Upper lobe of left lung (tissue), 6 donors: ENCODE measurements around the gene SUPT20HL2. TPM values are rescaled to one million over a fixed set of nuclear protein-coding genes. Genes with fewer than 3 reads are reported as not detected.

Experiments
- ATAC-seq, 2 donors: fragments of 200-7000 bp; cut with Tn5 transposase; one replicate each; pipeline ENCODE4 v1.9.1; 2022; ENCODE audit warnings: mild to moderate bottlenecking in 2 of 2, moderate library complexity in 2 of 2; ENCODE audit not compliant: low FRiP score in 2 of 2
- DNase-seq, 2 donors: peaks; one replicate each; pipeline ENCODE4 v3.0.0-alpha.2; 2019 to 2020
- H3K27ac ChIP-seq, 4 donors: fragments of 200-600 bp; sonication (generic); one replicate each; pipeline ENCODE4 v1.5.1; 2016 to 2019
- H3K27me3 ChIP-seq, 4 donors: fragments of 200-600 bp; sonication (generic); one replicate each; pipeline ENCODE4 v1.5.1; 2017 to 2019
- H3K36me3 ChIP-seq, 4 donors: fragments of 200-600 bp; sonication (generic); one replicate each; pipeline ENCODE4 v1.5.1; 2016 to 2019
- H3K4me1 ChIP-seq, 4 donors: fragments of 200-600 bp; sonication (generic); one replicate each; pipeline ENCODE4 v1.5.1; 2018 to 2019
- H3K4me3 ChIP-seq, 4 donors: fragments of 200-600 bp; sonication (generic); one replicate each; pipeline ENCODE4 v1.5.1; 2017 to 2019; ENCODE audit warnings: mild to moderate bottlenecking in 2 of 4, moderate library complexity in 1 of 4
- H3K9me3 ChIP-seq, 4 donors: fragments of 200-600 bp; sonication (generic); one replicate each; pipeline ENCODE4 v1.5.1; 2018 to 2019
- CTCF ChIP-seq, 6 experiments: fragments of 450-650 bp in 4 of 6; fragments of 200-600 bp in 2 of 6; sonication (generic) in 2 of 6; IDR thresholded peaks; one replicate each; pipeline ENCODE4 v1.5.1; 2016 to 2019; ENCODE audit warnings: antibody characterized with exemption in 6 of 6
- EP300 ChIP-seq, 4 donors: sonication (generic); formaldehyde crosslinking; IDR thresholded peaks; one replicate each; pipeline ENCODE4 v1.5.1; 2017; ENCODE audit warnings: antibody characterized with exemption in 4 of 4, control low read depth in 2 of 4
- POLR2A ChIP-seq, 4 donors: fragments of 450-650 bp; IDR thresholded peaks; one replicate each; pipeline ENCODE4 v1.5.1; 2016 to 2017; ENCODE audit warnings: antibody characterized with exemption in 4 of 4, mild to moderate bottlenecking in 2 of 4
- POLR2AphosphoS5 ChIP-seq, 2 donors: sonication (generic); formaldehyde crosslinking; IDR thresholded peaks; one replicate each; pipeline ENCODE4 v1.5.1; 2017; ENCODE audit warnings: antibody characterized with exemption in 2 of 2
- WGBS, 2 donors: methylation state at CpG; one replicate each; pipeline ENCODE4 v1.1.5; 2017 to 2018; 5-methylcytosine and 5-hydroxymethylcytosine counted together
- total RNA-seq, 6 donors: library from RNA; depleted of rRNA in 4 of 6; stranded (reverse); fragments of >200 nt in 4 of 6; gene quantifications; one replicate each; pipeline versions ENCODE4 v1.1.0 to v1.2.1, GENCODE V29; 2016 to 2021
- donor health status: DM: no; HTN: no; CAD: no; lungs with moderate emphysema.
- donor health status: DM: no; HTN: yes; CAD: no; lungs with severe emphysema.

The SUPT20HL2 gene
- total RNA-seq, 6 donors from 2014 or later: not detected

GRCh38 chrX:24339911-24340310 lies 26.0 kb upstream of the SUPT20HL2 start:
- no peaks in the 10 kb centered on the region for H3K9me3 ChIP-seq
- TF ChIP-seq EP300 (IDR thresholded peaks at IDR 0.05) (no peak), POLR2AphosphoS5 (IDR thresholded peaks at IDR 0.05) (no peak), CTCF (IDR thresholded peaks at IDR 0.05) (no peak), POLR2A (IDR thresholded peaks at IDR 0.05) (no peak)
- no peaks in the 10 kb centered on the region for H3K36me3 ChIP-seq
- no peak overlapping the region for H3K27ac ChIP-seq
- DNase-seq: no peak
- H3K4me3 ChIP-seq: no peak overlapping the region
- ATAC-seq: no peak
- H3K4me1 ChIP-seq: no peaks in the 10 kb centered on the region
- H3K27me3 ChIP-seq: no peaks in the 10 kb centered on the region

- TF ChIP-seq EP300 (IDR thresholded peaks at IDR 0.05) (no peak), CTCF (IDR thresholded peaks at IDR 0.05) (no peak), POLR2AphosphoS5 (IDR thresholded peaks at IDR 0.05) (no peak), POLR2A (IDR thresholded peaks at IDR 0.05) (no peak)
- Histone ChIP-seq H3K4me1 (no peaks in the 10 kb centered on the region), H3K27ac (no peak overlapping the region), H3K4me3 (no peak overlapping the region), H3K36me3 (no peaks in the 10 kb centered on the region), H3K9me3 (no peaks in the 10 kb centered on the region), H3K27me3 (no peaks in the 10 kb centered on the region)
- DNase-seq (no peak), ATAC-seq (no peak)
- 60% methylated on average over 1 of the region's 1 CpG; no CpG with 5 or more reads in 1 of the 2 donors for WGBS, 2 donors
Observed at GRCh38 chrX:24335871-24336270, 22.0 kb upstream of the SUPT20HL2 start.

- Histone ChIP-seq H3K27me3 (no peaks in the 10 kb centered on the region), H3K9me3 (no peaks in the 10 kb centered on the region), H3K36me3 (no peaks in the 10 kb centered on the region), H3K4me3 (no peak overlapping the region), H3K27ac (no peak overlapping the region), H3K4me1 (no peaks in the 10 kb centered on the region)
- ATAC-seq: no peak
- DNase-seq: no peak
- no peak for TF ChIP-seq POLR2AphosphoS5 (IDR thresholded peaks at IDR 0.05)
- TF ChIP-seq EP300 (IDR thresholded peaks at IDR 0.05): no peak
- no peak for TF ChIP-seq POLR2A (IDR thresholded peaks at IDR 0.05)
- no peak for TF ChIP-seq CTCF (IDR thresholded peaks at IDR 0.05)
Observed at GRCh38 chrX:24334461-24334860, 20.6 kb upstream of the SUPT20HL2 start.

GRCh38 chrX:24333371-24333770 lies 19.5 kb upstream of the SUPT20HL2 start:
- H3K27me3 ChIP-seq: no peaks in the 10 kb centered on the region
- TF ChIP-seq EP300 (IDR thresholded peaks at IDR 0.05): no peak
- no peak for TF ChIP-seq CTCF (IDR thresholded peaks at IDR 0.05)
- TF ChIP-seq POLR2A (IDR thresholded peaks at IDR 0.05): no peak
- no peak for TF ChIP-seq POLR2AphosphoS5 (IDR thresholded peaks at IDR 0.05)
- DNase-seq: no peak
- H3K9me3 ChIP-seq: no peaks in the 10 kb centered on the region
- ATAC-seq: no peak
- H3K4me1 ChIP-seq: no peaks in the 10 kb centered on the region
- 77 to 84% methylated on average over 1 of the region's 1 CpG for WGBS, 2 donors
- H3K27ac ChIP-seq: no peak overlapping the region
- no peak overlapping the region for H3K4me3 ChIP-seq
- H3K36me3 ChIP-seq: no peaks in the 10 kb centered on the region

GRCh38 chrX:24332878-24333277 lies 19.0 kb upstream of the SUPT20HL2 start:
- ATAC-seq: no peak
- 73% methylated on average over 4 of the region's 4 CpGs for WGBS, 2 donors
- H3K36me3 ChIP-seq: no peaks in the 10 kb centered on the region
- DNase-seq: no peak
- no peaks in the 10 kb centered on the region for H3K9me3 ChIP-seq
- H3K27me3 ChIP-seq: no peaks in the 10 kb centered on the region
- TF ChIP-seq EP300 (IDR thresholded peaks at IDR 0.05) (no peak), POLR2AphosphoS5 (IDR thresholded peaks at IDR 0.05) (no peak), CTCF (IDR thresholded peaks at IDR 0.05) (no peak), POLR2A (IDR thresholded peaks at IDR 0.05) (no peak)
- H3K27ac ChIP-seq: no peak overlapping the region
- H3K4me3 ChIP-seq: no peak overlapping the region
- no peaks in the 10 kb centered on the region for H3K4me1 ChIP-seq
